CMK (cell line): ENCODE data around the gene SOCS1.

Experiments
- DNase-seq: peaks from one replicate; pipeline ENCODE4 v3.0.0-alpha.2; 2010; ENCODE audit warnings: low read depth

Gene SOCS1

DNA sequence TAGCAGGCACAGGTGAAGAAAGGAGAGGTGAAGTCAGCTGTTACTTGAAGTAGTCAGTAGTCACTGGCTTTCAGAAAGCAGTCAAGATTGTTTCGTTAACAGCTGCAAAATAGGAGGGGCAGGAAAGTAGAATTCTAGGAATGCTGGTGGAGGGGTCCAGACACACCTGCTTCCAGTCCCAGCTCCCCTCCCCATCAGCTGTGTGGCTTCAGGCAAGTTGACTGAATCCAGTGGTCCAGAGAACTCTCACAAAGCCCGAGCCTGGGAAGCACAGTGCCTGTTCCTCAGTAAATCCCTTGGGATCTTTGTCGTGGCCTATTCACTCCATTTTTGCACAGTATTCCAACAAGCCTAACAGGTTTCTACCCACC, 4.6 kb upstream of the SOCS1 start:
- no peak for DNase-seq

DNA sequence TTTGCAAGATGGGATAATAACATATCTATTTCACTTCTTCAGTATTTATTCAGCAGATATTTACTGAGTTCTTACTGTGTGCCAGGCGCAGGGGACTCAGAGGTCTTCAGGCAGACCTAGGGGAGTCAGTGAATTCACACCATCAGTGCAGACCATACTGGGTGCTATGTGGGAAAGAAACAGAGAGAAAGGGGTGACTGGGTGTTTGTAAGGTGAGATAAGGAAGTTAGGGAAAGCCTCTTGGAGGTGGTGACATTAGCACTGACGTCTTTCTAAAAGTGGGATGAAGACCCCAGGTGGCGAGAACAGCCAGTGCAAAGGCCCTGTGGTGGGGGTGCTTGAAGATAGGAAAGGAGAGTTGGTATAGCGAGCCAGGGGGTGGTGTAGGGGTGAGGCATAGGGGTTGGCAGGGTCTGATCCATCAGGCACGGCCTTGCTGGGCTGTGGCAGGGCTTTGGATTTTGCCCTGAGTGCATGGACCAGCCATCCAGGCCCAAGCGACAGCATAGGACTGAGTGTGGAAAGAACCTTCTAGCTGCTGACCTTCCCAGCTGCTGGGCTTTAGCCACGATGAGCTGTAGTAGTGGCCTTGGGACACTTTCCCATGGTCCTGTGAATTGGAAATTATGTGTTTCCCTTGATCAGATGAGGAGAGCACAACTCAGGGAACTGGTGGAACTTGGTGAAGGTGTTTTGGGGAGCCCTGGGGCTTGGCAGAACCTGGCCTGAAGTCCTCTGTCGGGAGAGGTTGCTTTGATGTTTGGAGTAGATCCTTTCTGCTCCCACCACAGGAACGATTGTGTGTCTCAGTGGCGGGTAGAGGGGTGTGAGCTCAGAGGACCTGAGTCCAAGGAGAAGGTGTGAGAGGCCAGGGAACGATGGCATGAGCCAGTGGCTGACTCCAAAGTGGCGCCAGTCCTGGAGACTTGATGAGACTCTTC, 3.9 kb upstream of the SOCS1 start:
- no peak for DNase-seq

DNA sequence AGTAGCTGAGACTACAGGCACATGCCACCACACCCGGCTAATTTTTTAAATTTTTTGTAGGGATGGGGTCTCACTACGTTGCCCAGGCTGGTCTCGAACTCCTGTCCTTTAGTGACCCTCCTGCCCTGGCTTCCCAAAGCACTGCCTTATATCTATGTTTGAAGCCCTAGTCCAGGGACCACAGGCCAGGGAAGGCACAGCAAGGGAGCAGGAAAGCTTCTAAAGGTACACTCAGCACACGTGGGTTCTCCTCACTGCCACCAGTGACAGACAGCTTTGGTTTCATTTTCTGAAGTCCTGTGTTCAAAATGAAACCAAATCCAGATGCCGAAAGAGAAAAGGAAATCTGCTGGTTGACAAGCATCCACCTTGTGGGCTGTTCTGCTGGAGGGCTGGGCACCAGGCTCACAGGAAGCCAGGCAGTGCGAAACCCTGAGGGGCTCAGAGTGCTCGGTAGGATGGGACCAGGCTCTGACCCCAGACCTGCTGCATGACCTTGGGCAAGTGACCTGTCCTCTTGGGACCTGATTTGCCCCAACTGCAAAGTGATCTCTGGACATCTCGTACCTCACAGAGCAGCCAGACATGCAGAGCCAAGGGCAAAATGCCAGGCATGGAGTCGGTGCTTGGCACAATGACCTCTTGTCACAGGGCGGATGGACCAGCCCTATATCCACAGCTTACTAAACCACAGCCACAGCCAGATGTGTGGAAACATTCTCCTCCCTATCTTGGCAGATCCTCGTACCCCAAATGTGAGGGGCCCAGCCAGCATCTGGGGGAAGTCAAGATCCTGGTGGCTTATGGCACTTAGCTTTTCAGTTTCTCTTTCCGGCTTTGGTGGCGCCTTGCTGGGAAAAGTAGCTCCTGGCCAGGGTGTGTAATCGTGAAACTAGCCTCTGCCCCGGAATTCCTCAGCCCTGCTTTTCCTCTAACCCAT, 2.8 kb upstream of the SOCS1 start:
- DNase-seq = no peak

DNA sequence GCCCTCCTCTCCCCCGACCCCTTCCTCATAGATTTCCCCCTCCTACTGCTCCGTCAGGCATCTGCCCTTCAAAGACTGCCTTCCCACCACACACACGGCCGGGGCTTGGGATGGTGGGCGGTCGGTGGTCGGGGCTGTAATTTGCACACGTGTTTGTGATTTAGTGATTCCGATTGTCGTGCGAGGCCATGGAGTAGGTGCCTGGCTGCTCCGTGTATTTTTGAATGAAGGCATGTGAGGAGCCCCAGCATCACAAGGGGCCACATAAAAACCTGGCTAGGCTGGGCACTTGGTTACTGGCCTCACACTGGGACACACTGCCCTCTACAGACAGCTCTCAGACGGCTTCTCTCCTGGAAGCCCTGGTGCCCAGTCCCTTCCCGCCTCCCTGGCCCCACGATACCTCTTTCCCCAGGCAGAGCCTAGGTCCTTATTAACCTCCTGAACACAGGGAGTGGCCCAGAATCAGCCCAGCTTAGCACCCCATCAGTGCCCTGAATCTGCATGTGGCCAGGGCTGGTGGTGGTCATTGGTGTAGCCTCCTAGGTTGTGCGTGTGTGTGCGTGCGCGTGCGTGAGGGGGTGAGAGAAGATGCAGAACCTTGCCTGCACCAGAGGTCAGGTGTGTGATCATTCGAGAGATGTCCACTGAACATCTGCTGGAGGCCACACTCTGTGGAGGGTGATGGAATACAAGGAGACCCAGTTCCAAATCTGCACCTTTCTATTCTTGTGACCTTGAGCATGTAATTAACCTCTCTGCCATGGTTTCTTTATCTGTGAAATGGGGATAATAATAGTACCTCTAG, 1.3 kb upstream of the SOCS1 start:
- DNase-seq = peak; percentile 63

DNA sequence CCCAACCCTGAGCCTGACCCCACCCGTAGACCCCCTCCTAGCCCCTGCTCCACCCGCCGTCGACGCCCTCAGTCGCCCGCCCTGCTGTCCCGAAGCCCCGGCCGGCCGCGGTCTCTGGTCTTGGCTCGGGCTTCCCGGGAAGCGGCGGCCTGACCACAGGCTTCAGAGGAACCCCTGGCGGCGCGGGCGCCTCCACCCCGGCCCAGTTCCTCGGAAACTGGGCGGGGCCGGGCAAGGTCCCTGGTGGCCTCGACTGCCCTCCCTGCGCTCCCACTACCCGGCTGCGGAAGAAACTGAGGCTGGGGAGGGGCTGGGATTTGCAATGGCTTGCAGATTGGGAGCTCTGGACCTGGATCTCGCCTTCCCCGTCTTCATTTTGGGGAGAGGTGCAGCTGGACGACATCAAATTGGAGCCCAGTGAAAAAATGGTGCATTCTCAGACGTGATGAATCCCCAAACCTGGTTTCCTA, 692 bp upstream of the SOCS1 start:
- no peak for DNase-seq

DNA sequence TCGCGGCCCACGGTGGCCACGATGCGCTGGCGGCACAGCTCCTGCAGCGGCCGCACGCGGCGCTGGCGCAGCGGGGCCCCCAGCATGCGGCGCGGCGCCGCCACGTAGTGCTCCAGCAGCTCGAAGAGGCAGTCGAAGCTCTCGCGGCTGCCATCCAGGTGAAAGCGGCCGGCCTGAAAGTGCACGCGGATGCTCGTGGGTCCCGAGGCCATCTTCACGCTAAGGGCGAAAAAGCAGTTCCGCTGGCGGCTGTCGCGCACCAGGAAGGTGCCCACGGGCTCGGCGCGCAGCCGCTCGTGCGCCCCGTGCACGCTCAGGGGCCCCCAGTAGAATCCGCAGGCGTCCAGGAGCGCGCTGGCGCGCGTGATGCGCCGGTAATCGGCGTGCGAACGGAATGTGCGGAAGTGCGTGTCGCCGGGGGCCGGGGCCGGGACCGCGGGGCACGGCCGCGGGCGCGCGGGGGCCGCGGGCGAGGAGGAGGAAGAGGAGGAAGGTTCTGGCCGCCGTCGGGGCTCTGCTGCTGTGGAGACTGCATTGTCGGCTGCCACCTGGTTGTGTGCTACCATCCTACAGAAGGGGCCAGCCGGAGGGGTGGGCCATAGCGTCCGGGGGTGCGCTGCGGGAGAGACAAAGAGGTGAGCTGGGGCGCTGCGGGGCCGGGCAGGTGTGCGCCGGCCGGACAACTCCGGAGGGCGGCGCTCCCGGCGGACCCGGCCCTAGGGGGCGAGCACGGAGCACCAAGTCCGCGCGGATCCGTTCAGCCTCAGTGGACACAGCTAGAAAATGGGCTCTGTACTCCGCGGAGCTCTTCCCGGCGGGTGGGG, 879 bp downstream of the SOCS1 start:
- no peak for DNase-seq

DNA sequence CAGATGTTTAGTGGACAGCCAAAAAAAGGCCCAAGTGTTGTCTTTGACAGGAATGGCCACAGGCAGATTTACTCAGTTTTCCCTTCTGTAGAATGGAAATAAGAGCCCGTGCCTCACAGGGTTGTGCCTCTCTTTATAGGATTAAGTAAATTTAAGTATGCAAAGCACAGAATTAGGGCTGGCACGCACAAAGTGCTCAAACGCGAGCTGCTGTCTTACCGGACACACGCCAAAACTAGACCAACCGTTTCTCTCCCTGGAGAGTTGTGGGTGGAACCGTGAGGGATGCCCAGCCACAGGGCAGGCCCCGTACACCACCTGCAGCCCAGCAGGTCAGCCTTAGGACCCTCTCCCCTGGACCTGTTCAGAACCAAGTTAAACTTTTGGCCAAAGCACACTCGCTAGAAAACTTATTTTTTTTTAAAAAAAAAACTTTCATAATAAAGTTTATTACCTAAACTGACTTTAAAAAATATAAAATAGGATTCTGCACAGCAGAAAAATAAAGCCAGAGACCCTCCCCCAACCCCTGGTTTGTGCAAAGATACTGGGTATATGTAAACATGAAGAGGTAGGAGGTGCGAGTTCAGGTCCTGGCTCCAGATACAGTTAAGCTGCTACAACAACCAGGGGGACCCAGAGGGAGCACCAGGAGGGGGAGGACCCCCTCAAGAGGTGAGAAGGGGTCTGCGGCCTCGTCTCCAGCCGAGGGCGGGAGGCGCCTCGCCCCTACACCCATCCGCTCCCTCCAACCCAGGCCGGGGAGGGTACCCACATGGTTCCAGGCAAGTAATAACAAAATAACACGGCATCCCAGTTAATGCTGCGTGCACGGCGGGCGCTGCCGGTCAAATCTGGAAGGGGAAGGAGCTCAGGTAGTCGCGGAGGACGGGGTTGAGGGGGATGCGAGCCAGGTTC, 1.8 kb downstream of the SOCS1 start:
- no peak for DNase-seq

DNA sequence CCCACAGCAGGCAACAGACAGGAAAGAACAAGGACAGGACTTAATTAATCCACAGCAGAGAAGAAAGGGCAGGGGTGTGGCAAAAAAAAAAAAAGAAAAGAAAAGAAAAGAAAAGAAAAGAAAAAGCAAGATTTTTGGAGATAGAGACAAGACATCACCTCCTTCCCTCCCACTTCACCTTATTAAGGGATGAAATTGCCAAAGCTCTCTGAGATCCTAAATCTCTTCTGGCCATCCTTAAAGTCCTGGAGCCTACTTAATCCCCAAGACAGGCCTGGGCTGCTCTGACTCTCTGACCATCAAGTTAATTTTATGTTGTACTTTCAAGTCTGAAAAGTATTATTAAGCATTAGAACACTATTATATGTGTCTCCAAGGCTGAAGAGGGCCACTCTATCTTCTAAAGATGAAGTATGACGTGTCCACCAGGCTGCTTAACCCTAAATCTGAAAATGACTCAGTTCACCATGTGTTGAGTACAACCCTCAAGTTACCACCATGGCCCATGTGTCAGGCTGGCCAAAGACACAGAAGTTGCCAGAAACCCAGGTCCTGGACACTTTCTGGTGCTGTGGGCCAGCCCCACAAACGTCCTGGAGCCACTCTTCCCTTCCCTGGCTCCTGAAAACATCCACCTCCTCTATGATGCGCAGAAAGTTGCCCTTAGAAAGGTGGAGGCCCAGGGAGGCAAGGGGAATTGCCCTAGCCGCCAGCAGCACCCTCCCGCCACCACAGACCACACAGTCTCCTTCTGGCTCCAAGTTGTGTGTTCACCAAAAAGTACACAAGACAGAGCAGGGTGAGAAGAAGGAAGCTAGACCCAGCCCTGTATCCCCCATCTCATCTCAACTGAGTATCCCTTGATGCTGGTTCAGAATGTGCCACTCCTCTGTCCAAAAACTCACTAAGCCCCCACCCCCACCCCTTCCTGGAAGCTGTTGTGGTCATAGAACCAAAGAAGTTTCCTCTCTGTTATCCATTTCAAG, 2.7 kb downstream of the SOCS1 start:
- DNase-seq = peak; percentile 64

DNA sequence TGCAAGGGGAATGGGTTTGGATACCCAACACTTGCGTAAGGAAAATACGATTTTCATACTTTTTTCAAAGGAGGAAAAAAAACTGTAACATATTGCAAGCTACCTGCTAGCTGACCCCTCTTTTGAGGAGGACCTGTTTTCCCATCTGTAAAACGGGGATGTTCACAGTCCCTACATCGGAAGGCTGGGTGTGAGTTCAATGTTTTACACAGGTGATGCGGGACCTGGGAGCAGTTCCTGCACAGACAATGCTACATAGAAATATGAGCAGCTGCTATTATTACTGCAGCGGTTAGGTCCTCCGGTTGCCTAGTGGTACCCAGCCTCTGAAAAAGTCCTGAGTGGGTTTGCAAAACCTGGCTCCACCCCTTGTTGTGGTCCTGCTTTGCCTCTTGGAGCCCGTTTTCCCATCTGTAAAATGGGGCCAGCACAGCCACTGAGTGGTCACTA, 3.5 kb downstream of the SOCS1 start:
- DNase-seq = no peak

DNA sequence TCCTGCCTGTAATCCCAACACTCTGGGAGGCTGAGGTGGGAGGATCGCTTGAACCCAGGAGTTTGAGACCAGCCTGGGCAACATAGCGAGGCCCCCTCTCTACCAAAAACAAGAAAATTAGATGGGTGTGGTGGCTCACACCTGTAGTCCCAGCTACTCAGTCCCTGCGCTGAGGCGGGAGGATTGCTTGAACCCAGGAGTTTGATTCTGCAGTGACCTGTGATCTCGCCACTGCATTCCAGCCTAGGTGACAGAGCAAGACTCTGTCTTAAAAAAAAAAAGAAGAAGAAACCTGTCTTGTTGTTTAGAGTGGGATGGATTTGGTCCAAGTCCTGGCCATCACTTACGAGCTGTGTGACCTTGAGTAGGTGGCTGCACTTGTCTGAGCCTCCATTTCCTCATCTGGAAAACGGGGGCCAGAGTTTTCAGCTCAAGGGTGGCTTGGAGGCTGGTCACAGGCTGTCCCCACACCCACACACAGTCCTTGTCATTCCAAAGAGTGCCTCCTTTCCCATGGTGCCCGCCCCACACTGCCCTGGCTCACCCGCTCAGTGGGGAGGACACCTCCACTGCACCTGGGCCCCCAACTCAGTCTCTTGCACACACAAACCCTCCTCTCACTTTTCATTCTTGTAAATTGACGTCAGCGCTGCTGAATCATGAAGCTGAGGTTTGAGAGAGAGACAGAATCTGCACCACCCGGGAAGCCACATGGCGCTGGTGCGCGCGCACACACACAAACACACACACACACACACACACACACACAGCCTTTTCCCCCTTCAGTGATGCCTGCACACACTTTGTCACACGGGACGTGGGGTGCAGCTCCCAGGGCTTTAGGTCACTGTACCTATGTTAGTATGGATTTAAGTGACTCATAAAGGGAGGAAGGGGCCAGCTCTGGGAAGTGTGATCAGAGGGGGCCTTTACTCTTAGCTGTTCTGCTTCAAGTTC, 4.2 kb downstream of the SOCS1 start:
- no peak for DNase-seq

DNA sequence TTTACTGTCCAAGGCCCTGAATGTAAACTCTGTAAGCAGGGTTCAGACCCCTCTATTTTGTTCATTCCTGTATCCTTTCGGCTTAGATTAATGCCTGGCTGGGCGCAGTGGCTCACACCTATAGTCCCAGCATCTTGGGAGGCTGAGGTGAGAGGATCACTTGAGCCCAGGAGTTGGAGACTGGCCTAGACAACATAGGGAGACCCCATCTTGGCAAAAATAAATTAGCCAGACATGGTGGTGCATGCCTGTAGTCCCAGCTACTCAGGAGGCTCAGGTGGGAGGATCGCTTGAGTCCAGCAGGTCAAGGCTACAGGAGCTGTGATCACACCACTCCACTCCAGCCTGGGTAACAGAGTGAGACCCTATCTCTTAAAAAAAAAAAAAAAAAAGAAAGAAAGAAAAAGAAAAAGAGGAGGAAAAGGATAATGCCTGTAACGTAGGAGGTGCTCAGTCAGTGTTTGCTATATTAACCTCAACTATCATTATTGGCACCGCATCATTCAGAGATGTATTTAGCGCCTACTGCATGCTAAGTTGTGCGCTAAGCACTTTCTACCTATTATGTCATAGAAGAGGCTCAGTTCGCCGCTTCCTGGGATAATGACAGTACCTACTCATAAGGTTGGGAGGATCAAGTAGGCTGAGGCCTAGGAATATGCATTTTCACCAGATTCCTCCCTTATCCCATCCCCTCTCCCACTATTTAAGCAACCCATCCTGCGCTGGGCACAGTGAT, 5.0 kb downstream of the SOCS1 start:
- DNase-seq = no peak

DNA sequence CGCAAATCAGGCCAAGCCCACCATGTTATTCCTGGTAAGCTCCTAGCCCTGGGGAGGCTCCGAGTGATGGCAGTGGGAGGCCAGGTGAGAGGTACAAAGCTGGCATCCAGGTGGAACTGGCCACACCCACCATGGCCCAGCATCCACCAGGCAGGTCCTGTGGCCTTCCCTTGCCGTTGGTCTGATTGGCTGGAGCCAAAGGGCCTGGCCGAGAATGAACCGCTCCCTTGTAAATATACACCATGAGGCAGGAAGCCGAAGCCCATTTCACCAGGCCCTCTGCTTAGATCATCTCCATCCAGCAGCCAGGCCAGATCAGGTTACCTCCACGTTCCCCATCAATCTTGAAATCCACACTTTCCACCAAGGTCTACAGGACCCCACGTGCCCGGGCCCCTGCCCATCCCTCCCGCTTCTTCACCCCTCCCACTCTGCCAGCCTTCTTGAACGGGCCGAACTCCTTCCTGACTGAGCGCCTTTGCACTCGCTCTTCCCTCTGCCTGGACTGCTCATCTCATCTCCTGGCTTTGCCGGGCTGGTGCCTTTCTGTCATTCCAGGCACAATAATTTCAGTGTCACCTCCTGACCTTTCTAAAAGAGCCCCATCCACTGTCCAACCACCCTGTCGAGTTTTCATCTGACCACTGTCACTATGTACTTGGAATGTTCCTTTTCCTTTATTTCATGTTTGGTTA, 5.8 kb downstream of the SOCS1 start:
- no peak for DNase-seq

DNA sequence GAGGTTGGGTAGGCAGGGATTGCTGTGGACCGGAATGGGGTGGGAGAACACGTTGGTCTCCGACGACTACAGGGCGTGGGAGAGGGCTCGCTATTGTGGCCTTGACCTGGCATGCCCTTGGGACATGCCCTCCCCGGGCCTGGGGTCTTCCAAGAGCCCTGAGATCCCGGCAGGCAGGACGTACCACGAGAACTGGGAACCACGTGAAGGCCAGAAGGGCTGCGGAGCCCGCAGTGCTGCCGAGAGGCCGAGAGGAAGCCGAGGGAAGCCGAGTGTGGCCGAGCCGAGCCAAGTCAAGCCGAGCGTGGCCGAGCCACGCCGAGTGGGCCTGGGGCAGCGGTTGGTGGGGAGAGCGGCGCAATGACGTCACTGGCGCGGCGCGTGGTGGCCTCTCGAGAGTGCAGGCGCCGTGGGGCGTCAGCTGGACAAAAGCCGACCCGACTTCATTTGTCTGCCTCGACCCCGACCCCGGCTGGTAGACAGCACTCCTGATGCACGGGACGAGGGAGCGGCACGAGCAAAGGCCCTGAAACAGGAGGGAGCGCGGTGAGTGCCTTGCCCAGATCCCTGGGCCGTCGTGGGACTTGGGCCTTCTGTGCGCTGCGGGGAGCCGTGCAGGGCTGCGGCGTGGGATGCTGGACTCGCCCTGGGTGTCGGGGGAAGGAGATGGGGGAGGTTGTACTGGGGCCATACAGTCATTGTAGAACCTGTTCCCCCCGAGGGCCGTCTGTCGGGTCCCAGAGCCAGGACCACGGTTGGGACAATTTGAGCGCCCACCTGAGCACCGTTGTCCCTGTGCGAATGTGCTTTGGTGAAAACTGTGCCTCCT, 6.6 kb downstream of the SOCS1 start:
- no peak for DNase-seq

DNA sequence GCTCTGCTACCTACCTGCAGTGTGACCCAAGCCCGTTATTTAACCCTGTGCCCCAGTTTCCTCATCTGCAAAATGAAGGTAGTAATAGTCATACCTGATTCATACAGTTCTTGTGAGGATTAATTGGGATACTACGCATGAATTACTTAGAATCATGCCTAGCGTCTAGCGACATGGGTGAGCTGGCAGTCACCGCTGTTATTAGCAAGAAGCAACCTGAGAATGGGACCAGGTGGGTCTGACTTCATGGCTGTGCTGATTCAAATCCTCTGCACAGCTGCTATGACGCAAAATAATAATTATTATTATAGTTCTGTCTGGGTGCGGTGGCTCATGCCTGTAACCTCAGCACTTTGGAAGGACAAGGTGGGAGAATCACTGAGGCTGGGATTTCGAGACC, 7.9 kb downstream of the SOCS1 start:
- DNase-seq = no peak

DNA sequence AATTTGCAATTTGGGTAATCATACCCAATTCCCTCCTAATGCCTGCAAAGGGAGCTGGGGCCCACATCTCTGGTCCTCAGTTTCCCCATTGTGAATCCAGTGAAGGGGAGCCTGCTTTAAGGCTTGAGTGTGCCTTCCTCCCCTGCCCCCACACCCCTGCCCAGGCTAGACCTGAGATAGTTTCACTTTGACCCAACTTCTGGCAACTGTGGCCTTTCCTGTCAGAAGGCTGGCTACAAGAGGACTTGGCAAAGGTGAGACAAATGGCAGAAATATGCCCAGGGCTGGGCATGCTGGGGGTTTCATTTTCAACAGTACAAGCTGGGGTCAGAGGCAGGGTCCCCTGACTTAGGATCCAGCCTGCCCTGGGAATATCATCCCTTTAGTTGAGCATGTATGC, 10.0 kb downstream of the SOCS1 start:
- DNase-seq = no peak
